ENCODE measurements around the gene UCK1. TPM values are rescaled to one million over a fixed set of nuclear protein-coding genes. Genes with fewer than 3 reads are reported as not detected.

The UCK1 gene
- total and polyA plus RNA-seq, 4 donors, result 17.6 to 28.6 (median 25.1) TPM

DNA sequence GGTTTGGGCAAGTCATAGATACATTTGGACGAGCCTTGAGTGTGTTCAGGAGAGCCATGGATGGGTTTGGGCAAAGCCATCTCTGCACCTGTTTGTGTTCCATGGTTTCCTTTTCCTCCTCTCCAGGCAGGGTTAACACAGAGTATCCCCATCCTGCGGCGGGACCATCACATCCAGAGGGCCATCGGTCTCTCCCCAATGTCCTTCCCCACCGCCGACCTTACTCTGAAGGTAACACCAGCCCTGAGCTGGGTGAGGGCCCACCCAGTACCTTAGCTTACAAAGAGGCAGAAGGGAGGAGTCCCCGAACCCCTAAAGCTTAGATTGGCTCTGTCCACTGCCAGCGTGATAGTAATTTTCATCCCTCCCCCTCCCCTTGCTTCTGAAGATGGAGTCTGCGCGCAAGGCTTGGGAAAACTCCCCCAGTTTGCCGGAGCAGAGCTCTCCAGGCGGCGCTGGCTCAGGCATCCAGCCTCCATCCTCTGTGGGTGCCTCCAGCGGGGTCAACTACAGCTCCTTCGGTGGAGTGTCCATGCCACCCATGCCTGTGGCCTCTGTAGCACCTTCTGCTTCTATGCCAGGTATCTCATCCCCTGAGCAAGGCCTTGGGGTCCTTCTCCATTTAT is 46.4 kb downstream of the UCK1 start:
- Histone ChIP-seq H3K36me3 (ENCODE audit: control insufficient read depth in 4 of 4, insufficient read depth in 4 of 4, low read length in 4 of 4) (peaks cover 17 to 90% (median 76%) of the 10 kb centered on the region in 4 donors), H3K9me3 (ENCODE audit: control insufficient read depth in 4 of 4, insufficient read depth in 3 of 4, low read length in 3 of 4) (no peaks in the 10 kb centered on the region), H3K9ac (ENCODE audit: insufficient read depth in 1 of 2, low read length in 2 of 2) (no peak overlapping the region), H3K27me3 (ENCODE audit: control insufficient read depth in 3 of 3, insufficient read depth in 3 of 3, low read length in 2 of 3) (no peaks in the 10 kb centered on the region), H3K27ac (ENCODE audit: low read depth in 1 of 2, low read length in 1 of 2) (no peak overlapping the region), H3K4me1 (ENCODE audit: control insufficient read depth in 5 of 5, insufficient read depth in 5 of 5, low read length in 5 of 5) (no peaks in the 10 kb centered on the region), H3K4me3 (no peak overlapping the region)
- TF ChIP-seq, protein P1, sequence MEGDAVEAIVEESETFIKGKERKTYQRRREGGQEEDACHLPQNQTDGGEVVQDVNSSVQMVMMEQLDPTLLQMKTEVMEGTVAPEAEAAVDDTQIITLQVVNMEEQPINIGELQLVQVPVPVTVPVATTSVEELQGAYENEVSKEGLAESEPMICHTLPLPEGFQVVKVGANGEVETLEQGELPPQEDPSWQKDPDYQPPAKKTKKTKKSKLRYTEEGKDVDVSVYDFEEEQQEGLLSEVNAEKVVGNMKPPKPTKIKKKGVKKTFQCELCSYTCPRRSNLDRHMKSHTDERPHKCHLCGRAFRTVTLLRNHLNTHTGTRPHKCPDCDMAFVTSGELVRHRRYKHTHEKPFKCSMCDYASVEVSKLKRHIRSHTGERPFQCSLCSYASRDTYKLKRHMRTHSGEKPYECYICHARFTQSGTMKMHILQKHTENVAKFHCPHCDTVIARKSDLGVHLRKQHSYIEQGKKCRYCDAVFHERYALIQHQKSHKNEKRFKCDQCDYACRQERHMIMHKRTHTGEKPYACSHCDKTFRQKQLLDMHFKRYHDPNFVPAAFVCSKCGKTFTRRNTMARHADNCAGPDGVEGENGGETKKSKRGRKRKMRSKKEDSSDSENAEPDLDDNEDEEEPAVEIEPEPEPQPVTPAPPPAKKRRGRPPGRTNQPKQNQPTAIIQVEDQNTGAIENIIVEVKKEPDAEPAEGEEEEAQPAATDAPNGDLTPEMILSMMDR (IDR thresholded peaks at IDR 0.05; ENCODE audit: control extremely low read depth, extremely low read depth), result no peak
- no peak for ATAC-seq (ENCODE audit: insufficient read depth, low FRiP score)
- 97% methylated on average over 15 of the region's 15 CpGs for WGBS, 2 donors
- no peak for DNase-seq

DNA sequence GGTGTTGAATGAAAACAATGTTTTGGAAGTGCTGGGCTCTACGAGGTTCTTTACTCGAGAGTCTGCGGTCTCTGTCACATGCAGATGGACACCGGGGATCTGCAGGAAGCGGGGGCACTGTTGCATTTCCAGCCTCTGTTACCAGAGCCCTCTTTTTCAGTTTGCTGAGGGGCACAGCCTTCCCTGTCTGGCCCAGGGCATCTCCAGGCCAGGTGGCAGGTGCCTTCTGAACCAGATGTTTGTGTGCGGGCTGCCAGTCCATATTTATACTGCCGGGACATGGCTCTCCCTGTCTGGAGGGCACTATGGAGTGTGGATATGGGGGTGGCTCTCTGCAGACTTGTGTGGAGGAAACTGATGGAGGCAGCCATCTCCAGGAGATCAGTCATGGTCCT is 47.0 kb downstream of the UCK1 start:
- Histone ChIP-seq H3K4me1 (ENCODE audit: control insufficient read depth in 5 of 5, insufficient read depth in 5 of 5, low read length in 5 of 5) (no peaks in the 10 kb centered on the region), H3K9ac (ENCODE audit: insufficient read depth in 1 of 2, low read length in 2 of 2) (no peak overlapping the region), H3K9me3 (ENCODE audit: control insufficient read depth in 4 of 4, insufficient read depth in 3 of 4, low read length in 3 of 4) (no peaks in the 10 kb centered on the region), H3K27ac (ENCODE audit: low read depth in 1 of 2, low read length in 1 of 2) (peak overlapping the region in 1 of 2 donors; percentile 76), H3K36me3 (ENCODE audit: control insufficient read depth in 4 of 4, insufficient read depth in 4 of 4, low read length in 4 of 4) (peaks cover 16 to 90% (median 77%) of the 10 kb centered on the region in 4 donors), H3K4me3 (no peak overlapping the region), H3K27me3 (ENCODE audit: control insufficient read depth in 3 of 3, insufficient read depth in 3 of 3, low read length in 2 of 3) (no peaks in the 10 kb centered on the region)
- 98% methylated on average over 7 of the region's 7 CpGs for WGBS, 2 donors
- TF ChIP-seq, protein P1 (IDR thresholded peaks at IDR 0.05; ENCODE audit: control extremely low read depth, extremely low read depth), result no peak
- ATAC-seq (ENCODE audit: insufficient read depth, low FRiP score), result no peak
- DNase-seq, result no peak

DNA sequence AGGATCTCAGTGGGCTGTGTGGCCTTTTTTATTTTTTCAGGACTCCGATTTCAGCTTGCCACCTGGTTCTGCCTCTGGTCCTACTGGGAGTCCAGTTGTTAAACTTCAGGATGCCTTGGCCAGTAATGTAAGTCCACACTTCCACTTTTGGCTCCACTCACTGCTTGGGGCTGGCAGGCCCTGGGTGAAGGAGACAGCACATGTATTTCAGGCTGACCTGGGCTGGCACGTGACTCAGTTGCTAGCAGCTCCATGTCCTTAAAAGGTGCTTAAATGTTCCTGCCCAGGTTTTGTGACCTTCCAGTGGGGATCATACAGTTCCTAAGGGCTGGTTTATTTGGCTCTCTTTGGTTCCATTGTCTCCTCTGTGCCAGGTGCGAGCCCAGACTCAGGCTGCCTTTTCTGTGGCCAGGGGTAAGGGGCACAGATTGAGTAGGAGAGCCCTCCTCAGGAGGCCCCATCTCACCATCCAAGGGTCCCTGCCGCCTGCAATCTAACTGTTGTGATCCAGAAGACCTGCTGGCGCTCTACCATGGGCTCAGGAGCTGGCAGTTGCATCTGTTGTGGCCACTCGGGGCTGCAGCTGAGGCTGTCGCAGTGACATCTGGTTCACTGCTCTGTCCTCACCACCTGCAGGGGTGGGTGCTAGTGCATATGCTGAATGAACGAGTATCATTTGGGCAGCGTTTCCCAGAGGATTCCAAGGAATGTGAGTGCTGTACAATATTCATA is 47.6 kb downstream of the UCK1 start:
- Histone ChIP-seq H3K4me3 (no peak overlapping the region), H3K27ac (ENCODE audit: low read depth in 1 of 2, low read length in 1 of 2) (peak overlapping the region in 1 of 2 donors; percentile 76), H3K27me3 (ENCODE audit: control insufficient read depth in 3 of 3, insufficient read depth in 3 of 3, low read length in 2 of 3) (no peaks in the 10 kb centered on the region), H3K9me3 (ENCODE audit: control insufficient read depth in 4 of 4, insufficient read depth in 3 of 4, low read length in 3 of 4) (no peaks in the 10 kb centered on the region), H3K9ac (ENCODE audit: insufficient read depth in 1 of 2, low read length in 2 of 2) (no peak overlapping the region), H3K4me1 (ENCODE audit: control insufficient read depth in 5 of 5, insufficient read depth in 5 of 5, low read length in 5 of 5) (no peaks in the 10 kb centered on the region), H3K36me3 (ENCODE audit: control insufficient read depth in 4 of 4, insufficient read depth in 4 of 4, low read length in 4 of 4) (peaks cover 21 to 90% (median 80%) of the 10 kb centered on the region in 4 donors)
- DNase-seq, result no peak
- no peak for ATAC-seq (ENCODE audit: insufficient read depth, low FRiP score)
- 90 to 94% methylated on average over 9 of the region's 9 CpGs for WGBS, 2 donors
- TF ChIP-seq, protein P1 (IDR thresholded peaks at IDR 0.05; ENCODE audit: control extremely low read depth, extremely low read depth), result no peak
